Lower lobe of right lung (tissue), 2 donors: ENCODE data around the gene TMEM63B. TPM values are rescaled to one million over a fixed set of nuclear protein-coding genes. Genes with fewer than 3 reads are reported as not detected.
"Not testable (repeated sequence)": the region's sequence is repeated elsewhere in the genome, so short reads cannot be mapped to it uniquely, and the experiment has no call there.

Experiments
- ATAC-seq, 2 donors: fragments of 200-7000 bp; cut with Tn5 transposase; one replicate each; pipeline ENCODE4 v1.9.1; 2020 to 2022; ENCODE audit warnings: mild to moderate bottlenecking in 2 of 2, moderate library complexity in 2 of 2
- DNase-seq: peaks from one replicate; pipeline ENCODE4 v3.0.0-alpha.2; 2020
- H3K27ac ChIP-seq: fragments of 200-600 bp; one replicate; pipeline ENCODE4 v1.8.0; 2022
- H3K27me3 ChIP-seq: fragments of 200-600 bp; one replicate; pipeline ENCODE4 v1.8.0; 2022; ENCODE audit warnings: low read depth
- H3K36me3 ChIP-seq: fragments of 200-600 bp; one replicate; pipeline ENCODE4 v1.8.0; 2022; ENCODE audit warnings: mild to moderate bottlenecking
- H3K4me1 ChIP-seq: fragments of 200-600 bp; one replicate; pipeline ENCODE4 v1.8.0; 2022
- H3K4me3 ChIP-seq: fragments of 200-600 bp; one replicate; pipeline ENCODE4 v1.8.0; 2022; ENCODE audit warnings: mild to moderate bottlenecking
- H3K9me3 ChIP-seq: fragments of 200-600 bp; one replicate; pipeline ENCODE4 v1.8.0; 2022
- intact Hi-C: fragments of 100-400 bp; cut with DNase I; formaldehyde crosslinking; loops from one replicate; pipeline ENCODE4 v1.11.0; 2022
- total RNA-seq: library from RNA; stranded (reverse); fragmentation: NEBNext Ultra II Directional; extraction: Animal tissue kit (Norgen Biotek cat#: 25700); gene quantifications from one replicate; pipeline ENCODE4 v1.2.1, GENCODE V29; 2021
- TF ChIP-seq, protein P1 (sequence below): fragments of 200-600 bp; IDR thresholded peaks from one replicate; pipeline ENCODE4 v1.8.0; 2022; ENCODE audit warnings: antibody characterized with exemption, mild to moderate bottlenecking
- donor health status: DM: no; HTN: yes; CAD: no; lungs with severe emphysema.

TMEM63B gene
- total RNA-seq, 1 donor from 2014 or later = 99.2 TPM

DNA sequence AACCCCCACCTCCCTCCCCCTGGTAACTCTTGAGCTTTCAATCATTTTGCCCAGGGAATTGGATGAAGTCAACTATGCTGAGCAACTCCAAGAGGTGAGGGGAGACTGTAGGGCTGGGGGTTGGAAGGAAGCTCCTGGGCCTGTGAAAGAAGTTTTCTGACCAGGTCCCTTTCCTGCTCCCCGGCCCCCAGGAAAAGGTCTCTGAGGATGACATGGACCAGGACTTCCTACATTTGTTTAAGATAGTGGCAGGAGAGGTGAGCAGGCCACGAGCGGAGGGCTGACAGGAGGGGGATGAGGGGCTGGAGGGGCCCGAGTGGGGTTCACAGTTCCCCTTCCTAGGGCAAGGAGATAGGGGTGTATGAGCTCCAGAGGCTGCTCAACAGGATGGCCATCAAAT, 53.1 kb downstream of the TMEM63B start:
- no peak for ATAC-seq
- DNase-seq = no peak
- Histone ChIP-seq H3K9me3 (no peaks in the 10 kb centered on the region), H3K36me3 (no peaks in the 10 kb centered on the region), H3K27ac (no peak overlapping the region), H3K4me1 (no peaks in the 10 kb centered on the region), H3K27me3 (no peaks in the 10 kb centered on the region), H3K4me3 (no peak overlapping the region)
- intact Hi-C loops = no loop called here
- TF ChIP-seq, protein P1, sequence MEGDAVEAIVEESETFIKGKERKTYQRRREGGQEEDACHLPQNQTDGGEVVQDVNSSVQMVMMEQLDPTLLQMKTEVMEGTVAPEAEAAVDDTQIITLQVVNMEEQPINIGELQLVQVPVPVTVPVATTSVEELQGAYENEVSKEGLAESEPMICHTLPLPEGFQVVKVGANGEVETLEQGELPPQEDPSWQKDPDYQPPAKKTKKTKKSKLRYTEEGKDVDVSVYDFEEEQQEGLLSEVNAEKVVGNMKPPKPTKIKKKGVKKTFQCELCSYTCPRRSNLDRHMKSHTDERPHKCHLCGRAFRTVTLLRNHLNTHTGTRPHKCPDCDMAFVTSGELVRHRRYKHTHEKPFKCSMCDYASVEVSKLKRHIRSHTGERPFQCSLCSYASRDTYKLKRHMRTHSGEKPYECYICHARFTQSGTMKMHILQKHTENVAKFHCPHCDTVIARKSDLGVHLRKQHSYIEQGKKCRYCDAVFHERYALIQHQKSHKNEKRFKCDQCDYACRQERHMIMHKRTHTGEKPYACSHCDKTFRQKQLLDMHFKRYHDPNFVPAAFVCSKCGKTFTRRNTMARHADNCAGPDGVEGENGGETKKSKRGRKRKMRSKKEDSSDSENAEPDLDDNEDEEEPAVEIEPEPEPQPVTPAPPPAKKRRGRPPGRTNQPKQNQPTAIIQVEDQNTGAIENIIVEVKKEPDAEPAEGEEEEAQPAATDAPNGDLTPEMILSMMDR = no peak

DNA sequence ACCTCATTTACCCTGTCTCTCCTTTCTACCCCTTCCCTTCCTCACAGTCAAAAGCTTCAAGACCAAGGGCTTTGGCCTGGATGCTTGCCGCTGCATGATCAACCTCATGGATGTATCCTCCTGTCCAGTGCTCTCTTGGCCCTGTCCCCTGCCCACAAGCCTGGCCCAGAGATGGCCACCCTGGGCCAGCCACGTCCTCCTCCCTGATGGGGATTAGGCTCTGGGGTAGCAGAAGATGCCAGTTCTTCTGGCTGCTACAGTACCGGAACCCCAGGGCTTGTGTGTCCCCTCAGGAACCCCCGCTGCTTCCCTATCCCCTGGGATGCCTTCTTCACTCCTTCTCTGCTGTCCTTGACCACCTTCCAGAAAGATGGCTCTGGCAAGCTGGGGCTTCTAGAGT, 53.5 kb downstream of the TMEM63B start:
- TF ChIP-seq, protein P1 = no peak
- DNase-seq (no peak), ATAC-seq (no peak)
- H3K27me3 ChIP-seq = no peaks in the 10 kb centered on the region
- H3K4me3 ChIP-seq = no peak overlapping the region
- H3K36me3 ChIP-seq = no peaks in the 10 kb centered on the region
- intact Hi-C loops = no loop called here
- H3K27ac ChIP-seq = no peak overlapping the region
- H3K9me3 ChIP-seq = no peaks in the 10 kb centered on the region
- no peaks in the 10 kb centered on the region for H3K4me1 ChIP-seq

DNA sequence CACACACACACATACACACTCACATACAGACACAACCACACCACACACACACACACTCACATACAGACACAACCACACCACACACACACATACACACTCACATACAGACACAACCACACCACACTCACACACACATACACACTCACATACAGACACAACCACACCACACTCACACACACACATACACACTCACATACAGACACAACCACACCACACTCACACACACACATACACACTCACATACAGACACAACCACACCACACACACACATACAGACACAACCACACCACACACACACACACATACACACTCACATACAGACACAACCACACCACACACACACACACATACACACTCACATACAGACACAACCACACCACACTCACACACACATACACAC, 54.4 kb downstream of the TMEM63B start:
- H3K4me3 ChIP-seq, intact Hi-C loops, H3K36me3 ChIP-seq, H3K4me1 ChIP-seq, DNase-seq, H3K9me3 ChIP-seq, H3K27me3 ChIP-seq, ATAC-seq, H3K27ac ChIP-seq: not testable (repeated sequence)

DNA sequence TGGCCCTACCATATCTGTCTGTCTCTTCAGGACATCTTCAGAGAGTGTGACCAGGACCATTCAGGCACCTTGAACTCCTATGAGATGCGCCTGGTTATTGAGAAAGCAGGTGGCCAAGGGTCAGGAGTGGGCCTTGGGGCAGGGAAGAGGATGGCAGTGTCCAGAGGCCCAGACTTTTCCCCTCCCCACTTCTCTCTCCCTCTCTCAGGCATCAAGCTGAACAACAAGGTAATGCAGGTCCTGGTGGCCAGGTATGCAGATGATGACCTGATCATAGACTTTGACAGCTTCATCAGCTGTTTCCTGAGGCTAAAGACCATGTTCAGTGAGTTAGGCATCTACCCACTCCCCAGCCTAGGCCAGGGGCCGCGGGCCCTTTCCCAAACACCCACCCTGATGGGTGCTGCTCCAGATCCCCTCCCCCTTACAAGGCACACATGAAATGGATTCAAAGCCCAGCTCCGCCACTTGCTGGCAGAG, 55.6 kb downstream of the TMEM63B start:
- Histone ChIP-seq H3K4me1 (no peaks in the 10 kb centered on the region), H3K9me3 (no peaks in the 10 kb centered on the region), H3K27me3 (no peaks in the 10 kb centered on the region), H3K36me3 (no peaks in the 10 kb centered on the region), H3K4me3 (no peak overlapping the region), H3K27ac (no peak overlapping the region)
- TF ChIP-seq, protein P1 = no peak
- DNase-seq (peak; percentile 11), ATAC-seq (no peak)
- intact Hi-C loops = no loop called here

DNA sequence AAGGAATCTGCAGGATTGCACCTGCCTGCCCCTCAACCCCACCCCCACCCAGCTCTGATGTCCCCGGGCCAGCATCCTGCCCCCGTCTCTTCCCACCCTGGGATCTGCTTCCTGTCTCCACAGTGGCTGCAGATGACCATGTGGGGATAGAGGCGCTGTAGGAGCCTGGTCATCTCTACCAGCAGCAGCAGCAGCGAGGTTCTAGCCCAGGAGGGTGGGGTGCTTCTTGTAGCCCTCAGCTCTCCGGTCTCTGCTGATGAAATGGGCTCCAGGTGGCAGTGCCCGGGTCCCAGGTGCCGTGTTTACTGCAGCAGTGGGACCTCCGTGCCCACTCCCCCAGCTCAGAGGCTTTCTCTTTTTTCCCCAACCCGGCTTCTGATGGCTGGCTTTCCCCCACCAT, 56.4 kb downstream of the TMEM63B start:
- Histone ChIP-seq H3K9me3 (no peaks in the 10 kb centered on the region), H3K4me3 (no peak overlapping the region), H3K27ac (no peak overlapping the region), H3K27me3 (no peaks in the 10 kb centered on the region), H3K36me3 (no peaks in the 10 kb centered on the region), H3K4me1 (no peaks in the 10 kb centered on the region)
- DNase-seq = peak; percentile 17
- TF ChIP-seq, protein P1 = no peak
- intact Hi-C loops = no loop called here
- ATAC-seq = no peak

DNA sequence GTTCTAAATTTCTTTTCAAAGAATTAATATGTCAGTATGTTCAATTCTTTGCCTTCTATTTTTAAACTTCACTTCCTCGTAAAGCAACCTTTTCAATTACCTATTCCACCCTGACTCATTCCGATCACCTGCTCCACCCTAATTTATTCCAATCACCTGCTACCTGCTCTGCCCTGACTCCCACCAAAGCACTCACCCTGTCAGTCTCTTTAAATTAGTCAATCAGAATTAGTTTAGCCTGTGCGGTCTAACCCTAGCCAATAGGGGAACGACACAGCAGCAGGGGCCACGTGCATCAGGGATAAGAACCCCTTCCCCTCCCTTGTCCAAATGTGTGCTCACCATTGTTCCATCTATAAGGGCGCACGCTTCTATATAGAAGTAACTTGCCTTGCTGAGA, 58.0 kb downstream of the TMEM63B start:
- H3K4me3 ChIP-seq, H3K4me1 ChIP-seq, H3K27ac ChIP-seq, DNase-seq, H3K27me3 ChIP-seq, H3K9me3 ChIP-seq, H3K36me3 ChIP-seq, intact Hi-C loops, ATAC-seq: not testable (repeated sequence)
